ENCODE measurements around the gene TRA2B.

- TF ChIP-seq CTCF (IDR thresholded peaks at IDR 0.05) (no peak), POLR2A (IDR thresholded peaks at IDR 0.05; ENCODE audit: low read depth) (no peak), EP300 (IDR thresholded peaks at IDR 0.05) (no peak)
Observed at GRCh38 chr3:185956244-185956643, 18.4 kb upstream of the TRA2B start.
